Tibial nerve (tissue), 4 donors: ENCODE results near the gene CEL. TPM values are rescaled to one million over a fixed set of nuclear protein-coding genes. Genes with fewer than 3 reads are reported as not detected.

Source experiments
- DNase-seq, 2 donors: peaks; one replicate each; pipeline ENCODE4 v3.0.0-alpha.2; 2019; ENCODE audit warnings: low spot score in 2 of 2
- H3K27ac ChIP-seq, 4 donors: fragments of 200-600 bp; sonication (generic) in 3 of 4; one replicate each; pipeline ENCODE4 v1.5.1; 2017 to 2019; ENCODE audit warnings: mild to moderate bottlenecking in 1 of 4
- H3K27me3 ChIP-seq, 2 donors: fragments of 200-600 bp; sonication (generic) in 1 of 2; one replicate each; pipeline versions ENCODE4 v1.5.1 to v1.6.0; 2017 to 2019
- H3K36me3 ChIP-seq, 3 donors: fragments of 200-600 bp; sonication (generic); one replicate each; pipeline ENCODE4 v1.5.1; 2018 to 2019
- H3K4me1 ChIP-seq, 4 donors: fragments of 200-600 bp; sonication (generic) in 3 of 4; one replicate each; pipeline ENCODE4 v1.5.1; 2017 to 2019
- H3K4me3 ChIP-seq, 4 donors: fragments of 200-600 bp; sonication (generic) in 3 of 4; one replicate each; pipeline ENCODE4 v1.5.1; 2017 to 2019; ENCODE audit warnings: mild to moderate bottlenecking in 1 of 4, moderate library complexity in 1 of 4
- H3K9me3 ChIP-seq, 4 donors: fragments of 200-600 bp; sonication (generic) in 3 of 4; one replicate each; pipeline ENCODE4 v1.5.1; 2017 to 2019
- CTCF ChIP-seq, 5 experiments: fragments of 200-600 bp in 3 of 5; fragments of 450-650 bp in 2 of 5; sonication (generic) in 3 of 5; IDR thresholded peaks; one replicate each; pipeline ENCODE4 v1.5.1; 2016 to 2019; ENCODE audit warnings: antibody characterized with exemption in 5 of 5, mild to moderate bottlenecking in 3 of 5, moderate library complexity in 2 of 5
- EP300 ChIP-seq, 2 donors: sonication (generic); formaldehyde crosslinking; IDR thresholded peaks; one replicate each; pipeline ENCODE4 v1.6.1; 2017; ENCODE audit warnings: antibody characterized with exemption in 2 of 2, mild to moderate bottlenecking in 1 of 2
- POLR2A ChIP-seq, 2 donors: fragments of 450-650 bp; IDR thresholded peaks; one replicate each; pipeline ENCODE4 v1.6.1; 2017; ENCODE audit warnings: antibody characterized with exemption in 2 of 2, mild to moderate bottlenecking in 2 of 2, moderate library complexity in 2 of 2
- WGBS, 2 donors: methylation state at CpG; one replicate each; pipeline ENCODE4 v1.1.5; 2018; 5-methylcytosine and 5-hydroxymethylcytosine counted together
- total RNA-seq, 4 donors: library from RNA; depleted of rRNA; stranded (reverse); fragments of >200 nt; gene quantifications; one replicate each; pipeline ENCODE4 v1.1.0, GENCODE V29; 2016

Gene CEL
- total RNA-seq, 4 donors from 2014 or later, result 1.7 to 10.5 (median 2.6) TPM

DNA sequence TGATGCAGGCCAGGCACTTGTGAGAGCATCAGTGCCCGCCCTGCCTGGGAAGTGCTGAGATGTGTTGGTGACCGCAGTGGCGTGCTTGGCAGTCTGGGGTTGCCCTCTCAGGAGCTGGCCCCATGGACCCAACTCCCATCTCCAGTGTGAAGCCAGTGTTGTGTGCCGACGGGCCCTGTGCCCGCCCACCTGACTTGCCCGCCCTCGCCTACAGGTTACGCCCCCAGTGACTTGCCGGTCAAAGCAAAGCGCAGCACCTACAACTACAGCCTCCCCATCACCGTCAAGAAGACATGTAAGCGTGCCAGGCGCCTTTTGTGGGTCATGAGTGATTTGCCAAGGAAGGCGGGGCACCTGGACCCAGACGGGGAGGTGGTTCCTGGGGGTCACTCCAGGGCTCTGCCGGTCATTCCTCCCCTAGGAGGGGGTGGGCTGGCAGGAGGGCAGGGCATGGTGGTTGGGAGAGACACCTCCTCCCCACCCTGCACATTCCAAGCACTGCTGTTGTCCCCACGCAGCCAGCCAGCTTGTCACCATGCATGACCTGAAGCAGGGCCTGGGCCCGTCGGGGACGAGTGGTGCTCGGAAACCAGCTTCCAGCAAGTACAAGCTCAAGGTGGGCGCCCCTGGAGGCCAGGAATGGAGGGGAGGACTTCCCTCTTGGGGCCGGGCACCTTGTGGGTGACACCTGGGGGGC is 7.4 kb upstream of the CEL start:
- Histone ChIP-seq H3K27me3 (no peaks in the 10 kb centered on the region), H3K4me1 (peaks cover 0 to 5% (median 0%) of the 10 kb centered on the region in 4 donors), H3K27ac (peak overlapping the region in 2 of 4 donors; percentile 25 to 51), H3K9me3 (no peaks in the 10 kb centered on the region), H3K36me3 (peaks cover 0 to 98% (median 31%) of the 10 kb centered on the region in 3 donors), H3K4me3 (no peak overlapping the region)
- no peak for DNase-seq
- TF ChIP-seq EP300 (IDR thresholded peaks at IDR 0.05), result no peak
- no peak for TF ChIP-seq CTCF (IDR thresholded peaks at IDR 0.05)
- no peak for TF ChIP-seq POLR2A (IDR thresholded peaks at IDR 0.05)
- 86 to 92% methylated on average over 19 to 20 of the region's 24 CpGs for WGBS, 2 donors

- H3K4me1 ChIP-seq, result peaks cover 0 to 8% (median 2%) of the 10 kb centered on the region in 4 donors
- DNase-seq, result no peak
- no peaks in the 10 kb centered on the region for H3K27me3 ChIP-seq
- H3K36me3 ChIP-seq, result peaks cover 0 to 92% (median 31%) of the 10 kb centered on the region in 3 donors
- no peak overlapping the region for H3K4me3 ChIP-seq
- TF ChIP-seq POLR2A (IDR thresholded peaks at IDR 0.05) (no peak), EP300 (IDR thresholded peaks at IDR 0.05) (no peak), CTCF (IDR thresholded peaks at IDR 0.05) (no peak)
- H3K27ac ChIP-seq, result peak overlapping the region in 2 of 4 donors; percentile 25 to 51
- H3K9me3 ChIP-seq, result no peaks in the 10 kb centered on the region
- WGBS, 2 donors, result 69 to 72% methylated on average over 14 to 16 of the region's 16 CpGs
Observed at GRCh38 chr9:133054966-133055365, 6.8 kb upstream of the CEL start.

- Histone ChIP-seq H3K27ac (peak overlapping the region in 1 of 4 donors; percentile 51), H3K9me3 (no peaks in the 10 kb centered on the region), H3K4me3 (no peak overlapping the region), H3K27me3 (no peaks in the 10 kb centered on the region), H3K4me1 (peaks cover 0 to 5% (median 2%) of the 10 kb centered on the region in 4 donors), H3K36me3 (peaks cover 0 to 82% (median 31%) of the 10 kb centered on the region in 3 donors)
- WGBS, 2 donors, result 95 to 96% methylated on average over 16 to 17 of the region's 17 CpGs
- no peak for TF ChIP-seq CTCF (IDR thresholded peaks at IDR 0.05)
- TF ChIP-seq EP300 (IDR thresholded peaks at IDR 0.05), result no peak
- TF ChIP-seq POLR2A (IDR thresholded peaks at IDR 0.05), result no peak
- DNase-seq, result no peak
Observed at GRCh38 chr9:133055788-133056420, 5.9 kb upstream of the CEL start.

GRCh38 chr9:133056533-133056932 is 5.2 kb upstream of the CEL start:
- no peak for DNase-seq
- WGBS, 2 donors, result 90 to 93% methylated on average over 11 to 13 of the region's 13 CpGs

More at GRCh38 chr9:133056533-133056932, 5.2 kb upstream of the CEL start:
- no peak overlapping the region for H3K4me3 ChIP-seq
- no peaks in the 10 kb centered on the region for H3K27me3 ChIP-seq
- peaks cover 0 to 5% (median 2%) of the 10 kb centered on the region in 4 donors for H3K4me1 ChIP-seq
- peak overlapping the region in 1 of 4 donors; percentile 30 for H3K27ac ChIP-seq
- H3K9me3 ChIP-seq, result no peaks in the 10 kb centered on the region
- no peak for TF ChIP-seq EP300 (IDR thresholded peaks at IDR 0.05)
- no peak for TF ChIP-seq CTCF (IDR thresholded peaks at IDR 0.05)
- TF ChIP-seq POLR2A (IDR thresholded peaks at IDR 0.05), result no peak
- H3K36me3 ChIP-seq, result peaks cover 0 to 76% (median 28%) of the 10 kb centered on the region in 3 donors
